Ascending aorta (tissue), 2 donors: ENCODE measurements around the gene HSPG2. TPM values are rescaled to one million over a fixed set of nuclear protein-coding genes. Genes with fewer than 3 reads are reported as not detected.

Experiments
- DNase-seq, 2 donors: peaks; one replicate each; pipeline ENCODE4 v3.0.0-alpha.2; 2019; ENCODE audit warnings: low spot score in 2 of 2
- H3K27ac ChIP-seq, 2 donors: fragments of 200-600 bp; sonication (generic); one replicate each; pipeline ENCODE4 v1.5.1; 2016 to 2017; ENCODE audit warnings: mild to moderate bottlenecking in 1 of 2
- H3K27me3 ChIP-seq: fragments of 200-600 bp; sonication (generic); one replicate; pipeline ENCODE4 v1.5.1; 2017
- H3K36me3 ChIP-seq, 2 donors: fragments of 200-600 bp; sonication (generic); one replicate each; pipeline ENCODE4 v1.5.1; 2016
- H3K4me1 ChIP-seq, 2 donors: fragments of 200-600 bp; sonication (generic); one replicate each; pipeline ENCODE4 v1.5.1; 2016 to 2017; ENCODE audit warnings: mild to moderate bottlenecking in 1 of 2
- H3K4me3 ChIP-seq, 2 donors: fragments of 200-600 bp; sonication (generic); one replicate each; pipeline ENCODE4 v1.5.1; 2016 to 2017; ENCODE audit warnings: mild to moderate bottlenecking in 1 of 2
- H3K9me3 ChIP-seq, 2 donors: fragments of 200-600 bp; sonication (generic); one replicate each; pipeline ENCODE4 v1.5.1; 2016
- CTCF ChIP-seq, 3 experiments: fragments of 200-600 bp in 2 of 3; fragments of 450-650 bp in 1 of 3; sonication (generic) in 2 of 3; IDR thresholded peaks; one replicate each; pipeline ENCODE4 v1.5.1; 2016 to 2019; ENCODE audit warnings: antibody characterized with exemption in 3 of 3, mild to moderate bottlenecking in 1 of 3, moderate library complexity in 1 of 3
- intact Hi-C: fragments of 100-400 bp; cut with DNase I; formaldehyde crosslinking; loops from one replicate; pipeline ENCODE4 v1.15.1; 2023
- total RNA-seq: library from RNA; depleted of rRNA; stranded (reverse); fragments of >200 nt; gene quantifications from one replicate; pipeline ENCODE4 v1.1.0, GENCODE V29; 2016

HSPG2 gene
- total RNA-seq, 1 donor from 2014 or later, result 1,294 TPM

- Histone ChIP-seq H3K4me3 (no peak overlapping the region), H3K36me3 (peaks cover 100% of the 10 kb centered on the region in 2 donors), H3K9me3 (no peaks in the 10 kb centered on the region), H3K27ac (no peak overlapping the region), H3K27me3 (no peaks in the 10 kb centered on the region), H3K4me1 (no peaks in the 10 kb centered on the region)
- TF ChIP-seq CTCF (IDR thresholded peaks at IDR 0.05), result no peak
- no peak for DNase-seq
- intact Hi-C loops, result no loop called here
These were observed 99.6 kb downstream of the HSPG2 start for GRCh38 chr1:21837476-21837875.

- H3K36me3 ChIP-seq, result peaks cover 100% of the 10 kb centered on the region in 2 donors
These were observed 100.4 kb downstream of the HSPG2 start for GRCh38 chr1:21836729-21837128.

GRCh38 chr1:21836010-21836409 lies 101.1 kb downstream of the HSPG2 start:
- no peak for DNase-seq
- intact Hi-C loops, result no loop called here
- H3K27ac ChIP-seq, result no peak overlapping the region
- no peak for TF ChIP-seq CTCF (IDR thresholded peaks at IDR 0.05)
- no peaks in the 10 kb centered on the region for H3K27me3 ChIP-seq
- H3K36me3 ChIP-seq, result peaks cover 100% of the 10 kb centered on the region in 2 donors
- H3K4me3 ChIP-seq, result no peak overlapping the region
- H3K4me1 ChIP-seq, result no peaks in the 10 kb centered on the region
- no peaks in the 10 kb centered on the region for H3K9me3 ChIP-seq

More at GRCh38 chr1:21836729-21837128, 100.4 kb downstream of the HSPG2 start:
- intact Hi-C loops, result no loop called here
- Histone ChIP-seq H3K27ac (no peak overlapping the region), H3K4me1 (no peaks in the 10 kb centered on the region), H3K27me3 (no peaks in the 10 kb centered on the region), H3K9me3 (no peaks in the 10 kb centered on the region), H3K4me3 (no peak overlapping the region)
- no peak for TF ChIP-seq CTCF (IDR thresholded peaks at IDR 0.05)
- no peak for DNase-seq

DNA sequence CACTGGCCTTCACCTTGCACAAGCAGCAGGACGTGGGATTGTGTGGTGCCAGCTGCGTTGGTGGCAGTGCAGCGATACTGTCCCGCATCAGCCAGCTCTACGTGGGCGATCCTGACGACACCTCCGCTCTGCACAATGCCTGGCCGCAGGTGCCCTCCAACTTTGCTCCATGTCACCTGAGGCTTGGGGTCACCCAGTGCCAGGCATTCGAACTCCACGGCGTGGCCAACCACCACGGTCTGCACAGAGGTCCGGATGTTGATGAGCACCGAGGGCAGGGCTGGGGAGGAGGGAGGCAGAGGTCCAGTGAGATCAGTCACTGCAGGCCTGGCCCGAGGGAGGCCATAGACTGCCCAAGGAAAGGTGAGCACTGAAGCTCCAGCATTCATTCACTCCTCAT lies 102.4 kb downstream of the HSPG2 start:
- Histone ChIP-seq H3K27ac (no peak overlapping the region), H3K36me3 (peaks cover 98 to 100% of the 10 kb centered on the region in 2 donors)

GRCh38 chr1:21834094-21834493 lies 103.0 kb downstream of the HSPG2 start:
- no peak overlapping the region for H3K4me3 ChIP-seq

More for the DNA sequence above, 102.4 kb downstream of the HSPG2 start:
- H3K9me3 ChIP-seq, result no peaks in the 10 kb centered on the region
- no peak for TF ChIP-seq CTCF (IDR thresholded peaks at IDR 0.05)
- no peaks in the 10 kb centered on the region for H3K27me3 ChIP-seq
- no peak for DNase-seq
- H3K4me3 ChIP-seq, result no peak overlapping the region
- intact Hi-C loops, result no loop called here
- H3K4me1 ChIP-seq, result no peaks in the 10 kb centered on the region

More at GRCh38 chr1:21834094-21834493, 103.0 kb downstream of the HSPG2 start:
- no peak for TF ChIP-seq CTCF (IDR thresholded peaks at IDR 0.05)
- intact Hi-C loops, result no loop called here
- Histone ChIP-seq H3K36me3 (peaks cover 98 to 100% of the 10 kb centered on the region in 2 donors), H3K4me1 (no peaks in the 10 kb centered on the region), H3K27ac (no peak overlapping the region), H3K9me3 (no peaks in the 10 kb centered on the region), H3K27me3 (no peaks in the 10 kb centered on the region)
- DNase-seq, result no peak
